ENCODE measurements around the gene CBLC.

CBLC gene

DNA sequence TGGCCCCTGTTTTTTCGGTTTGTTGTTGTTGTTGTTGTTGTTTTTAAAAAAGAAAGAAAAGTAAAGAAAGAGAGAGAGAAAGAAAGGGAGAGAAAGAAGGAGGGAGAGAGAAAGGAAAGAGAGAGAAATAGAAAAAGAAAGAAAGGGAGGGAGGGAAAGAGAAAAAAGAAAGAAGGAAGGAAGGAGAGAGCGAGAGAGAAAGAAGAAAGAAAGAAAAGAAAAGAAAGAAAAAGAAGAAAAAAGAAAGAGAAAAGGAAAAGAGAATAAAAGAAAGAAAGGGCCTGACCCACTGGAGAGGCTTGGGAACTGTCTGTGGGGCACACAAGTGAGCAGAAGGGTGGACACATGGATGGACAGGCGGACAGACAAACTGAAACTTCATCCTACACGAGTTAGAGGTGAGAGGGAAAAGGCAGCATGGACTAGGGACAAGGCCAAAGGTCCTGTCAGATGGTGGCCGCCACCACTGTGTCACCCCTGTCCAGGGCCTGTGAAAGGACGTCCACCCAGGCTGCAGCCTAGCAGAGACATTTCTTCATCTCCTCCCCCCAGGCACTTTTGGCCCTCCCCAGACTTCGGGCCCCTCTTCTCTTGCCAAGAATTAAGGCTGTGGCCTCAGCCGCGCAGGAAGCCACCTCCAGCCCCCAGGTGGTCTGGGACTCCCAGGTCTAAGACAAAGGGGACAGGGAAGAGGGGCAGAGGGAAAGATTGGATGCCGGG is 22.1 kb downstream of the CBLC start:
- DNase-seq (ENCODE audit: low read depth) = no peak

DNA sequence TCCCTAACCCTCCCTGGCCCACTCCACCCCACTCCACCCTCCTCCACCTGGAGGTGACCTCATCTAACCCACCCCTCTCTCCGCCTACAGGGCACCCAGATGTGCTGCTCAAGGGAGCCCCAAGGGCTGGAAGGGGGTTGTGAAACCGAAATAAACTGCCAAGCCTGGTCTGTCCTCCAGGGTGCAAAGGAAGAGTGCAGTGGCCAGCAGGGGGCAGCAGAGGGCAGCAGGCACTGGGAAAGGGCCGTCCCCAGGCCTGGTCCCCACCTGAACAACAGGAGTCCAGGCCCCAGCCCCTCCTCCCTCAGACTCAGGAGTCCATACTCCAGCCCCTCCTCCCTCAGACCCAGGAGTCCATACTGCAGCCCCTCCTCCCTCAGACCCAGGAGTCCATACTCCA is 22.8 kb downstream of the CBLC start:
- DNase-seq (ENCODE audit: low read depth) = peak; percentile 43

- no peak for DNase-seq (ENCODE audit: low read depth)
These were observed 26.0 kb downstream of the CBLC start for GRCh38 chr19:44803442-44804428.

DNA sequence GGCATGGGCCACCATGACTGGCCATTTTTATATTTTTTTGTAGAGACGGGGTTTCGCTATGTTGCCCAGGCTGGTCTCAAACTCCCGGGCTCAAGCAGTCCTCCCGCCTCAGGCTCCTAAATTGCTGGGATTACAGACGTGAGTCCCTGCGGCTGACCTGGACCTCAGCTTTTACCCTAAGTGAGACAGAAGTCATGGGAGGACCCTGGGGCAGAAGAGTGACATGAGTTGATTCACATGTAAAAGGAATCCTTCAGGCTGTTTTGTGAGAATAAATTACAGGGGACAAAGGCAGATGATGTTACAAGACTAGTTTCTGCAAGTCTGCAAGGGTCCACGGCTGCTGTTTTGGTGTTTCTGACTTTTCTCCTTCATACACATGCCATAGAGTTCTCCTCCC is 28.6 kb downstream of the CBLC start:
- no peak for DNase-seq (ENCODE audit: low read depth)

DNA sequence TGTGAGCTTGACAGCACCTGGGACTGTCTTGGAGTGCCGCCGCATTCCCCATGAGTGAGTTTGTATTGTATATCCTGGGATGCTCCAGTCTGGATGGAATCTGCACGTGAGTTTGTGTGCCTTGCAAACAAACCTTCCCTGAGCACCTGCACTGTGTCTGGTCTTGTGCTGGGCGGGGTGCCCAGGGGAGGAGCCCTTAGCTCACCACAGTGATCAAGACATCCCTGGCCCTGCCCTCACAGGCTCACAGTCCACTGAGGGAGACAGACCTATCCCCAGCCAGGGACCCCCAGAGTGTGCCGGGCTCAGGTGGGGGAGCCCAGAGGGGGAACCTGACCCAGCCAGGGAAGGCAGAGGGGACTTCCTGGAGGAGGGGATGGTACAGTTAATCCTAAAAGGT is 29.5 kb downstream of the CBLC start:
- DNase-seq (ENCODE audit: low read depth) = no peak

DNA sequence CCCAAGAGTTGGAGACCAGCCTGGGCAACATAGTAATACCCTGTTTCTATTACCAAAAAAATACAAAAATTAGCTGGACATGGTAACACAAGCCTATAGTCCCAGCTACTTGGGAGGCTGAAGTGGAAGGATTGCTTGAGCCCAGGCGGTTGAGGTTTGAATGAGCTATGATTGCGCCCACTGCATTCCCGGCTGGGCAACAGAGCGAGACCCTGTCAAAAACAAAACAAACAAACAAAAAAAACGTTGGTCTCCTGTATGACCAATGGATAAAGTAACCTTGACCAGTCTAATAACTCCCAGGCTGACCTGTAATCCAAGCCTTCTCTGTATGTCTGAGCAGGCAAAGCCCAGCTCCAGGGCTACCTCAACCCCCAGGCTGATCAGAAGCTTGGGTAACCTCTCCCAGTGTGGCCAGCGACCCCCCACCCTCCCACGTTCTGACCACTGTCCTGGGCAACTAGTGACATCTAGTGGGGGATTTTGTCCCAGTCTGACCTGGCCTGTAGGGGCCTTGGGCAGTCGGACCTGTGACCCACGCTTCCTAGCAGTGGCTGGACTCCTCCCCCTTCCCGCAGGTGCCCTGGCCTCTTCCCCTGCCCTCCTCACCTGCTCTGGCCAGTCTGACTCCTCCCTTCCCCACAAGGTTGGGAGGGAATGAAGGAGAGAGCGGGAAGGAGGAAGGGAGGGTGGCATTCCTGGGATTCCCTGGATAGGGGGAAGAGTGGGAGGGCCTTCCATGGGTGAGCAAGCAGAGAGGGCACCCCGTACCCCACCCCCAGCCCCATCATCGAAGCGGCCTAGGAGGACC is 30.2 kb downstream of the CBLC start:
- DNase-seq (ENCODE audit: low read depth) = no peak

DNA sequence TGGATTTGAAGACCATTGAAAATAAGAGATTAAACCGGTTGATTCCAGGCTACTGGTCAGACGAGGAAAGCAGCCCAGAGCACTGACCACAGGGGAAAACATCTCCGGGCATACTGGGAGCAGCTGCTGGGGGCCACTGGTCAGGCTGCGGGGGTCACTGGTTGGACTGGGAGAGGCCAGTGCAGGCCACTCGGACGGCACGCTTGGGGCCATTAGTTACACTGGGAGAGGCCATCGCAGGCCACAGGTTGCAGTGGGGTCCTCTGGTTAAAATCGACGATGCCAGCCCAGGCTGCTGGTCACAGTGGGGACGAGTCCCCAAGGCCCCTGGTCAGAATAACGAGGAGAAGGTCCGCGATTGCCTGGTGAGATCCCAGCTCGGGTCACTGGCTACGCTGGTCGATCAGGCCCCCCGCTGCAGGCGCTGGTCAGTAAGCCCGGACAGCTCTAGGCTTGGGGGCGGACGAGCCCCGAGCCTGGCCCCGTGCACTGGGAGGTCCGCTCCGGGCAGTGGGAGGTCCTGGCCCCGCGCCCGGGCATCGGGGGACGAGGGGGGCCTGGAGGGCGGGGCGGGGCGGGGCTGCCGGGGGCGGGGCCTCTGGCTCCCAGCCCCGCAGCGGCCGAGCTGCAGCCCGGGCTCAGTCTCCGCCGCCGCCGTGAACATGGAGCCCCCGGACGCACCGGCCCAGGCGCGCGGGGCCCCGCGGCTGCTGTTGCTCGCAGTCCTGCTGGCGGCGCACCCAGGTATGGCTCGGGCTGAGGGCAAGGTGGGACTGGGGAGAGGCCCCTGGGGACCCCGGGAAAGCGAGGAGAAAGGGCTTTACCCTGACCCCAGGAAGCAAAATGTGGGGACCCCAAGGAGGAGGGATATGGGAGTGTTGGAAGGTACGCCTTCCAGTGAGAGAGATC is 31.0 kb downstream of the CBLC start, which contains the start of gene BCAM:
Gene BCAM, plus strand, starts transcription at position 641 of the 909 bp plus-strand sequence. Its CDS starts 22 bp downstream, at position 663.
- no peak for DNase-seq (ENCODE audit: low read depth)

GRCh38 chr19:44809577-44810233 is 32.0 kb downstream of the CBLC start:
- no peak for DNase-seq (ENCODE audit: low read depth)

DNA sequence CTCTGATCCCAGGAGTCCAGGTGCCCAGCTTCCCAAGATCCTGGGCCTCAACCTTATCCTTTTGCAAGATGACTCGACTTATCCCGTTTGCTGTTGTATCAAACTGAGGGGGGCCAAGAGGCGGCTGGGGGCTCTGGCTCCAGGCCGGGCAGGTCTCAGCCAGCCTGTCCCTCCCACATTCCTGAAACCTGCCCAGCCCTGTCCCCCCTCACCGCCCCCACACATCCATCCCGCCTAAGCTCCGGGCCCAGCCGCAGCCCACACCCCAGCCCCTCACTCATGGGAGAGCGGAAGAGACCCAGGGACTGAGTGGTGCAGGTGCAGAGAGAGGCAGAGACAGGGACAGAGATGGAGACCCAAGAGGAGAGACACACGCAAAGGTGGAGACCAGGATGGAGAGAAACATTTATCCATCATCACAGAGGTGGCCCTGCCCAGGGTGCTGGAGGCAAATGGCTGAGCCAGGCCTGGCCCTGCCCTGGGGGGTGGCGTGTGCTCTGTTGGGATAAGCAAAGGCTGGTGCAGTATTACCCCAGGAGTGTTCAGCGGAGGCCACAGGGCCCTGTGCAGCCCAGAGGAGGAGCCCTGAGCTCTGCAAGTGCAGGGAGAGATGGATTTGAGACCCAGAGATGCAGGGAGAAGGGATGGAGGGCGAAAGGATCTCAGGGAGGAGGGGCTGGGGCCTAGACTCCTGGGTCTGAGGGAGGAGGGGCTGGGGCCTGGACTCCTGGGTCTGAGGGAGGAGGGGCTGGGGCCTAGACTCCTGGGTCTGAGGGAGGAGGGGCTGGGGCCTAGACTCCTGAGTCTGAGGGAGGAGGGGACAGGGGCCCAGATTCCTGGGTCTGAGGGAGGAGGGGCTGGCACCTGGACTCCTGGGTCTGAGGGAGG is 32.8 kb downstream of the CBLC start:
- no peak for DNase-seq (ENCODE audit: low read depth)

GRCh38 chr19:44811122-44811419 is 33.4 kb downstream of the CBLC start:
- DNase-seq (ENCODE audit: low read depth) = no peak

GRCh38 chr19:44812142-44812718 is 34.5 kb downstream of the CBLC start:
- DNase-seq (ENCODE audit: low read depth) = no peak

DNA sequence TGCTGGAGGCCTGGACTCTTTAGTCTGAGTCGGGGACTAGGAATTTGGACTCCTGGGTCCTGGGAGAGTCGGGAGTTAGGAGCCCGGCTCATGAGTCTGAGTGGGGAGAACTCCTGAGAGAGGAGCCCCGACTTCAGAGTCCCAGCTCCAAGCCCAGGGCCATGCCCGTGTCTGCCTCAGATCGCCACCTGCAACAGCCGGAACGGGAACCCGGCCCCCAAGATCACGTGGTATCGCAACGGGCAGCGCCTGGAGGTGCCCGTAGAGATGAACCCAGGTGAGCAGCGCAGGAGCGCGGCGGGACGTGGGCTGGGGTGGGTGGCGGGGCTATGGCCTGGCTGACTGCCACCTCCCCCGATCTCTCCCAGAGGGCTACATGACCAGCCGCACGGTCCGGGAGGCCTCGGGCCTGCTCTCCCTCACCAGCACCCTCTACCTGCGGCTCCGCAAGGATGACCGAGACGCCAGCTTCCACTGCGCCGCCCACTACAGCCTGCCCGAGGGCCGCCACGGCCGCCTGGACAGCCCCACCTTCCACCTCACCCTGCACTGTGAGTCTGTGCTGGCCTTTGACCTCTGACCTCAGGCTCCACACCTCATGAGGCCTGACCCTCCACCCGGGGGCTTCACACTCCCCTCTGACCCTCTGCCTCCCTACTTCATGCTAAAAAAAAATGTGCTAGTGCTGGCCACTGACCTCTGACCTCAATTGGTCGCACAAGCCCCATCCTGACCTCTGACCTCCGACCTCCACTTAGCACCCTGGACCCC is 35.6 kb downstream of the CBLC start:
- no peak for DNase-seq (ENCODE audit: low read depth)

- DNase-seq (ENCODE audit: low read depth) = no peak
These were observed 36.3 kb downstream of the CBLC start for GRCh38 chr19:44813841-44814470.

DNA sequence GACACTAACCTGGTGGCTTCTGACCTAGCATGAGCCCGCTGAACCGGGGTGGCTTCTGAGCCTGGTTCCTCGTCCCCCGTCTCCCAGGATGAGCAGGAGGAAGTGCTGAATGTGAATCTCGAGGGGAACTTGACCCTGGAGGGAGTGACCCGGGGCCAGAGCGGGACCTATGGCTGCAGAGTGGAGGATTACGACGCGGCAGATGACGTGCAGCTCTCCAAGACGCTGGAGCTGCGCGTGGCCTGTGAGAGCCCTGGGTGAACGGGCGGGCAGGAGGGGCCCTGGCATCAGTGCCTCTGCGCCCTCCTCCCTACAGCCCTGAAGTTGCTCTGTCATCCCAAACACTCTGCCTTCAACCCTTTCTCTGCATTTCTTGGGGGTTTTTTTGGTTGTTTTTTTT is 36.8 kb downstream of the CBLC start:
- no peak for DNase-seq (ENCODE audit: low read depth)

DNA sequence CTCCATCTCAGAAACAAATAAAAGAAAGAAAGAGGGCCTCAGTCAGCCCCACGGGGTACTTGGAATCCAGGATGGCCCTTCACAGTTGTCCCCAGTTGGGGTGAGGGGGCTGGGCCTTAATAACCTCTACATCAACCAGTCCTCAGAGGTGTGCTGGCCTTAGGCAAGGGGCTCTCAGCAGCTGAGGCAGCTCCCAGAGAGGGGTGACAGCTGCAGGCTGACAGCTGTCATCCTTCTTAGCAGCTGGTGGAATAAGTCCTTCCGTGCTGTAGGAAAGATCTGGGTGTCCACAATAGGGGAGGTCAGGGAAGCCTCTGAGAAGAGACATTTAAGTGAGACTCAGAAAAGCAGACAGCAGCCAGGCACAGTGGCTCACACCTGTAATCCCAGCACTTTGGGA is 38.6 kb downstream of the CBLC start:
- DNase-seq (ENCODE audit: low read depth) = no peak

GRCh38 chr19:44817725-44818465 is 40.2 kb downstream of the CBLC start:
- DNase-seq (ENCODE audit: low read depth) = no peak

- DNase-seq (ENCODE audit: low read depth) = no peak
These were observed 40.9 kb downstream of the CBLC start for GRCh38 chr19:44818466-44819031.

All from T-helper 22 cell (primary cell).